HepG2 (cell line): ENCODE results near the gene LHFPL6. TPM values are rescaled to one million over a fixed set of nuclear protein-coding genes. Genes with fewer than 3 reads are reported as not detected.

Source experiments
- ATAC-seq: fragments of 200-7000 bp; cut with Tn5 transposase; 3 replicates; pipeline ENCODE4 v1.9.1; 2020; ENCODE audit warnings: mild to moderate bottlenecking, moderate library complexity
- BruUV-seq: library from RNA; stranded (reverse); fragments of 400-500 nt; replicated peaks from 2 replicates; lab custom pipeline; 2021; lab: Mats Ljungman, UMichigan
- CTCF ChIA-PET: fragments of 300-600 bp; formaldehyde crosslinking; extraction: SDS; loops from one replicate; lab custom pipeline; 2021; ENCODE audit warnings: low total read pairs, inconsistent platforms, low intra/inter-chr PET ratio; lab: Yijun Ruan, JAX
- POLR2A ChIA-PET: fragments of 350-600 bp; sonication (Branson Sonifier 250); formaldehyde crosslinking; loops from one replicate; lab custom pipeline; 2020; ENCODE audit warnings: antibody characterized with exemption, inconsistent platforms; lab: Yijun Ruan, JAX
- DNase-seq: peaks from one replicate; pipeline ENCODE4 v3.0.0-alpha.2; 2015; ENCODE audit warnings: low spot score
- FAIRE-seq: peaks from 3 replicates; lab custom pipeline; 2011; peaks lifted over from hg19 to GRCh38; lab: Jason Lieb, UNC
- H2AFZ ChIP-seq: one replicate; pipeline ENCODE4 v1.6.1; 2011; ENCODE audit warnings: low read length, inconsistent platforms
- H3K27ac ChIP-seq: fragments of 300-600 bp; 3 replicates; pipeline ENCODE4 v1.8.0; 2011; ENCODE audit warnings: mixed run types, mild to moderate bottlenecking, mixed read lengths, low read length, inconsistent platforms; ENCODE audit not compliant: insufficient read depth; ENCODE audit errors: extremely low read length
- H3K27me3 ChIP-seq, 2 experiments: fragments of 200-600 bp in 1 of 2; 2 replicates in 1 of 2; 3 replicates in 1 of 2; pipeline versions ENCODE4 v1.6.0 to v1.8.0; 2011; ENCODE audit warnings: low read length in 2 of 2, mild to moderate bottlenecking in 2 of 2, moderate library complexity in 2 of 2, inconsistent platforms in 1 of 2; ENCODE audit not compliant: insufficient read depth in 2 of 2, control insufficient read depth in 1 of 2
- H3K36me3 ChIP-seq, 2 experiments: fragments of 200-600 bp in 1 of 2; replicated peaks in 1 of 2; 2 replicates in 1 of 2; 3 replicates in 1 of 2; pipeline versions ENCODE4 v1.5.1 to v1.8.0; 2011; ENCODE audit warnings: low read length in 2 of 2, inconsistent platforms in 1 of 2; ENCODE audit not compliant: insufficient read depth in 2 of 2, control insufficient read depth in 1 of 2
- H3K4me1 ChIP-seq: 2 replicates; pipeline ENCODE4 v1.5.1; 2012; ENCODE audit warnings: low read length, inconsistent platforms; ENCODE audit not compliant: insufficient read depth
- H3K4me2 ChIP-seq: 2 replicates; pipeline ENCODE4 v1.6.0; 2011; ENCODE audit warnings: low read depth, low read length, inconsistent platforms
- H3K4me3 ChIP-seq, 3 experiments: fragments of 200-600 bp in 1 of 3; sonication (generic), shearing (Covaris generic) in 1 of 3; replicated peaks in 1 of 3; 2 replicates each; pipeline ENCODE4 v1.5.1; 2011 to 2016; ENCODE audit warnings: low read length in 3 of 3, inconsistent platforms in 2 of 3, low read depth in 2 of 3, mild to moderate bottlenecking in 2 of 3, control low read depth in 1 of 3, mixed read lengths in 1 of 3; ENCODE audit not compliant: insufficient read depth in 1 of 3
- H3K79me2 ChIP-seq: one replicate; pipeline ENCODE4 v1.6.1; 2011; ENCODE audit warnings: low read length, inconsistent platforms; ENCODE audit not compliant: insufficient read depth
- H3K9ac ChIP-seq: 2 replicates; pipeline ENCODE4 v1.6.0; 2011; ENCODE audit warnings: mild to moderate bottlenecking, low read depth, low read length, inconsistent platforms; ENCODE audit not compliant: insufficient read depth
- H3K9me3 ChIP-seq: 2 replicates; pipeline ENCODE4 v1.5.1; 2012; ENCODE audit warnings: mild to moderate bottlenecking, low read length
- H4K20me1 ChIP-seq: 2 replicates; pipeline ENCODE4 v1.6.0; 2011; ENCODE audit warnings: inconsistent platforms, mild to moderate bottlenecking, low read length, moderate library complexity; ENCODE audit not compliant: insufficient read depth
- GATAD2A ChIP-seq: IDR thresholded peaks from 2 replicates; pipeline ENCODE4 v1.6.1; 2016
- HOXD1 ChIP-seq: sonication (generic); formaldehyde crosslinking; IDR thresholded peaks from 2 replicates; pipeline ENCODE4 v1.5.0; 2020; ENCODE audit warnings: missing genetic modification reagents
- KDM5B ChIP-seq: sonication (generic); formaldehyde crosslinking; IDR thresholded peaks from 2 replicates; pipeline ENCODE4 v1.4.0; 2020; ENCODE audit warnings: missing genetic modification reagents, mild to moderate bottlenecking, borderline replicate concordance
- NRL ChIP-seq: sonication (generic); formaldehyde crosslinking; IDR thresholded peaks from 2 replicates; pipeline ENCODE4 v1.5.0; 2020; ENCODE audit warnings: missing genetic modification reagents, mild to moderate bottlenecking, moderate library complexity, borderline replicate concordance
- PCBP2 ChIP-seq: fragments of 200-400 bp; formaldehyde crosslinking; optimal IDR thresholded peaks from 2 replicates; pipeline ENCODE3; 2018; ENCODE audit warnings: low read length, low read depth; ENCODE audit not compliant: poor library complexity, severe bottlenecking
- PHF8 ChIP-seq: sonication (generic); formaldehyde crosslinking; IDR thresholded peaks from 2 replicates; pipeline ENCODE4 v1.5.0; 2020; ENCODE audit warnings: missing genetic modification reagents
- SP2 ChIP-seq: sonication (generic); formaldehyde crosslinking; IDR thresholded peaks from 2 replicates; pipeline ENCODE4 v1.5.1; 2020; ENCODE audit warnings: mild to moderate bottlenecking, missing genetic modification reagents
- YY1 ChIP-seq: IDR thresholded peaks from 2 replicates; pipeline ENCODE4 v1.6.1; 2011; ENCODE audit warnings: low read length, low read depth, moderate library complexity, mild to moderate bottlenecking; ENCODE audit not compliant: insufficient read depth, insufficient replicate concordance
- ZFAT ChIP-seq: sonication (generic); formaldehyde crosslinking; conservative IDR thresholded peaks from 2 replicates; pipeline ENCODE4 v1.8.1; 2023; ENCODE audit warnings: missing genetic modification reagents, inconsistent platforms
- ZMYM4 ChIP-seq: sonication (generic); formaldehyde crosslinking; IDR thresholded peaks from 2 replicates; pipeline ENCODE4 v1.8.1; 2023; ENCODE audit warnings: mild to moderate bottlenecking, missing genetic modification reagents
- ZNF225 ChIP-seq: sonication (generic); formaldehyde crosslinking; IDR thresholded peaks from 2 replicates; pipeline ENCODE4 v1.4.0; 2020; ENCODE audit warnings: mild to moderate bottlenecking, missing genetic modification reagents
- ZNF260 ChIP-seq: sonication (generic); formaldehyde crosslinking; IDR thresholded peaks from 2 replicates; pipeline ENCODE4 v1.4.0; 2020; ENCODE audit warnings: missing genetic modification reagents, low read depth, mild to moderate bottlenecking, borderline replicate concordance
- ZNF432 ChIP-seq: sonication (generic); formaldehyde crosslinking; IDR thresholded peaks from 2 replicates; pipeline ENCODE4 v1.5.0; 2020; ENCODE audit warnings: missing genetic modification reagents, mild to moderate bottlenecking, borderline replicate concordance
- ZNF780A ChIP-seq: sonication (generic); formaldehyde crosslinking; IDR thresholded peaks from 2 replicates; pipeline ENCODE4 v1.8.0; 2022; ENCODE audit warnings: mild to moderate bottlenecking, missing genetic modification reagents, moderate library complexity
- ZSCAN21 ChIP-seq: sonication (generic); formaldehyde crosslinking; IDR thresholded peaks from 2 replicates; pipeline ENCODE4 v1.8.0; 2022; ENCODE audit warnings: mild to moderate bottlenecking, missing genetic modification reagents, moderate library complexity, borderline replicate concordance
- WGBS: methylation state at CpG from one replicate; pipeline ENCODE4 v1.1.6; 2017; ENCODE audit warnings: low lambda C conversion rate; 5-methylcytosine and 5-hydroxymethylcytosine counted together
- in situ Hi-C: cut with HindIII; loops from 2 replicates; pipeline ENCODE4 v1.10.0; 2017; ENCODE audit warnings: low pct_unique_long_range_greater_than_20kb; ENCODE audit not compliant: extremely low pct_ligation_motif_present
- intact Hi-C: fragments of 100-400 bp; cut with micrococcal nuclease; formaldehyde crosslinking; loops from one replicate; pipeline ENCODE4 v1.10.0; 2022; ENCODE audit not compliant: unreplicated experiment
- polyA plus RNA-seq, 8 experiments: library from polyadenylated mRNA; depleted of rRNA in 3 of 8; stranded (reverse) in 7 of 8; unstranded in 1 of 8; fragments of >200 nt; fragmentation: Illumina TruSeq in 4 of 8; extraction: Trizol in 4 of 8; gene quantifications; 2 replicates each; pipeline versions ENCODE4 v1.2.1 to v1.2.3, GENCODE V29; 2011 to 2016; ENCODE audit warnings: low read depth in 4 of 8, missing spikeins in 1 of 8, mixed read lengths in 1 of 8; ENCODE audit not compliant: insufficient read depth in 1 of 8
- total RNA-seq, 5 experiments: library from RNA; depleted of rRNA; stranded (reverse); fragments of >200 nt; fragmentation: Illumina TruSeq; extraction: Trizol; gene quantifications; 2 replicates each; pipeline ENCODE4 v1.2.3, GENCODE V29; 2016; ENCODE audit warnings: low read depth in 1 of 5
- TF ChIP-seq, protein P1 (sequence below): sonication (generic); formaldehyde crosslinking; IDR thresholded peaks from 2 replicates; pipeline ENCODE4 v1.4.0; 2020; ENCODE audit warnings: mild to moderate bottlenecking, missing genetic modification reagents, borderline replicate concordance
- TF ChIP-seq, protein P2 (sequence below): sonication (generic); formaldehyde crosslinking; IDR thresholded peaks from 2 replicates; pipeline ENCODE4 v1.4.0; 2020; ENCODE audit warnings: missing genetic modification reagents

LHFPL6 gene
- total and polyA plus RNA-seq, 2 of the 13 experiments (the other 11 are each of a cell fraction or from before 2014, with no cell fraction given) = not detected

DNA sequence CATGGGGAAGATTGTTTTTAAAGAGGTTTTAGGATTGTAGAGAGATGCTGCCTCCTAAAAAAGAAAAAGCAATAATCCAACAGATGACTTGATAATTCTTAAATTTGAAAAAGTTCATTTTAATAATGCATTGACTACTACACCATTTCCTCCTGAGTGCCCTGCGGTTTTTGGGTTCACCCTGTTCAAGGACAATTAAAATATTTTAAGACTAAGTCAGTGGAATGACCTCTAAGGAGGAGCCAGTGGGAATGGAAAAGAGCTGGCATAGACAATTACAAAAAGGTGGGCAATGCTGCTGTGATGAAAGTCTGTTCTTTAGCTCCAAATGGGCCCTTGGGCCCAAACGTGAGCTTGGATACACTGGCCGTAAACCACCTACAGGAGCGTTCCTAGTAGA is 217.8 kb downstream of the LHFPL6 start:
- in situ Hi-C loops = no loop called here
- no peak for ATAC-seq
- intact Hi-C loops = no loop called here
- H3K4me3 ChIP-seq = no peak overlapping the region
- no peaks in the 10 kb centered on the region for H3K79me2 ChIP-seq
- no peaks in the 10 kb centered on the region for H3K4me1 ChIP-seq
- TF ChIP-seq GATAD2A (CRISPR knock-in tag) (no peak), ZMYM4 (CRISPR knock-in tag) (no peak), ZNF432 (CRISPR knock-in tag) (no peak), ZNF780A (CRISPR knock-in tag) (no peak), SP2 (CRISPR knock-in tag) (no peak), PHF8 (CRISPR knock-in tag) (no peak), ZNF225 (CRISPR knock-in tag) (no peak), ZSCAN21 (CRISPR knock-in tag) (no peak), YY1 (no peak), KDM5B (no peak), HOXD1 (CRISPR knock-in tag) (no peak), ZFAT (no peak), ZNF260 (CRISPR knock-in tag) (no peak), NRL (CRISPR knock-in tag) (no peak), PCBP2 (no peak)
- TF ChIP-seq, protein P1, sequence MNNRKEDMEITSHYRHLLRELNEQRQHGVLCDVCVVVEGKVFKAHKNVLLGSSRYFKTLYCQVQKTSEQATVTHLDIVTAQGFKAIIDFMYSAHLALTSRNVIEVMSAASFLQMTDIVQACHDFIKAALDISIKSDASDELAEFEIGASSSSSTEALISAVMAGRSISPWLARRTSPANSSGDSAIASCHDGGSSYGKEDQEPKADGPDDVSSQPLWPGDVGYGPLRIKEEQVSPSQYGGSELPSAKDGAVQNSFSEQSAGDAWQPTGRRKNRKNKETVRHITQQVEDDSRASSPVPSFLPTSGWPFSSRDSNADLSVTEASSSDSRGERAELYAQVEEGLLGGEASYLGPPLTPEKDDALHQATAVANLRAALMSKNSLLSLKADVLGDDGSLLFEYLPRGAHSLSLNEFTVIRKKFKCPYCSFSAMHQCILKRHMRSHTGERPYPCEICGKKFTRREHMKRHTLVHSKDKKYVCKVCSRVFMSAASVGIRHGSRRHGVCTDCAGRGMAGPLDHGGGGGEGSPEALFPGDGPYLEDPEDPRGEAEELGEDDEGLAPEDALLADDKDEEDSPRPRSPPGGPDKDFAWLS (CRISPR knock-in tag) = no peak
- TF ChIP-seq, protein P2, sequence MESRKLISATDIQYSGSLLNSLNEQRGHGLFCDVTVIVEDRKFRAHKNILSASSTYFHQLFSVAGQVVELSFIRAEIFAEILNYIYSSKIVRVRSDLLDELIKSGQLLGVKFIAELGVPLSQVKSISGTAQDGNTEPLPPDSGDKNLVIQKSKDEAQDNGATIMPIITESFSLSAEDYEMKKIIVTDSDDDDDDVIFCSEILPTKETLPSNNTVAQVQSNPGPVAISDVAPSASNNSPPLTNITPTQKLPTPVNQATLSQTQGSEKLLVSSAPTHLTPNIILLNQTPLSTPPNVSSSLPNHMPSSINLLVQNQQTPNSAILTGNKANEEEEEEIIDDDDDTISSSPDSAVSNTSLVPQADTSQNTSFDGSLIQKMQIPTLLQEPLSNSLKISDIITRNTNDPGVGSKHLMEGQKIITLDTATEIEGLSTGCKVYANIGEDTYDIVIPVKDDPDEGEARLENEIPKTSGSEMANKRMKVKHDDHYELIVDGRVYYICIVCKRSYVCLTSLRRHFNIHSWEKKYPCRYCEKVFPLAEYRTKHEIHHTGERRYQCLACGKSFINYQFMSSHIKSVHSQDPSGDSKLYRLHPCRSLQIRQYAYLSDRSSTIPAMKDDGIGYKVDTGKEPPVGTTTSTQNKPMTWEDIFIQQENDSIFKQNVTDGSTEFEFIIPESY = no peak
- TF ChIP-seq, all 625 proteins: peak for 0
- H2AFZ ChIP-seq = no peak overlapping the region
- no peak overlapping the region for H3K4me2 ChIP-seq
- H3K27ac ChIP-seq = no peak overlapping the region
- FAIRE-seq (no peak), DNase-seq (no peak)
- no peaks in the 10 kb centered on the region for H4K20me1 ChIP-seq
- H3K9me3 ChIP-seq = no peaks in the 10 kb centered on the region
- no peaks in the 10 kb centered on the region; a peak in 1 of 5 replicates for H3K27me3 ChIP-seq
- POLR2A ChIA-PET = no interaction called here
- CTCF ChIA-PET = no interaction called here
- H3K9ac ChIP-seq = no peak overlapping the region
- WGBS = 60% methylated on average over 4 of the region's 4 CpGs
- no peaks in the 10 kb centered on the region for H3K36me3 ChIP-seq
- no TSS peak for BruUV-seq
